AG09319 (cell line): ENCODE data around the gene TLE5.
"Not testable (repeated sequence)": the region's sequence is repeated elsewhere in the genome, so short reads cannot be mapped to it uniquely, and the experiment has no call there.

Experiments used
- DNase-seq: peaks from one replicate; pipeline ENCODE4 v3.0.0-alpha.2; 2010; ENCODE audit warnings: low read depth; ENCODE audit errors: extremely low read depth
- CTCF ChIP-seq: IDR thresholded peaks from 2 replicates; pipeline ENCODE4 v1.5.1; 2011; ENCODE audit warnings: low read depth, mild to moderate bottlenecking, inconsistent platforms, low read length, moderate library complexity

TLE5 gene

GRCh38 chr19:3095441-3096191 lies 33.3 kb upstream of the TLE5 start:
- DNase-seq = no peak
- no peak for TF ChIP-seq CTCF

- TF ChIP-seq CTCF = no peak
Observed at GRCh38 chr19:3094601-3095440, 32.5 kb upstream of the TLE5 start.

GRCh38 chr19:3089299-3089855 lies 27.1 kb upstream of the TLE5 start:
- DNase-seq = not testable (repeated sequence)

More at GRCh38 chr19:3094601-3095440, 32.5 kb upstream of the TLE5 start:
- DNase-seq = no peak

- TF ChIP-seq CTCF = no peak
- DNase-seq = no peak
Observed at GRCh38 chr19:3087769-3088168, 25.5 kb upstream of the TLE5 start.

GRCh38 chr19:3084943-3085342 lies 22.6 kb upstream of the TLE5 start:
- no peak for DNase-seq
- TF ChIP-seq CTCF = no peak

GRCh38 chr19:3083964-3084363 lies 21.7 kb upstream of the TLE5 start:
- no peak for DNase-seq
- no peak for TF ChIP-seq CTCF

- TF ChIP-seq CTCF = no peak
- DNase-seq = no peak
Observed at GRCh38 chr19:3082331-3082730, 20.0 kb upstream of the TLE5 start.
